HG02642 (cell line): Measurements from ENCODE around the gene C17orf75.

ENCODE experiments used
- ATAC-seq: cut with Tn5 transposase; IDR thresholded peaks from one replicate; pipeline ENCODE4 v1.9.1; 2021; ENCODE audit warnings: mild to moderate bottlenecking; ENCODE audit not compliant: unreplicated experiment, poor library complexity

C17orf75 gene

DNA sequence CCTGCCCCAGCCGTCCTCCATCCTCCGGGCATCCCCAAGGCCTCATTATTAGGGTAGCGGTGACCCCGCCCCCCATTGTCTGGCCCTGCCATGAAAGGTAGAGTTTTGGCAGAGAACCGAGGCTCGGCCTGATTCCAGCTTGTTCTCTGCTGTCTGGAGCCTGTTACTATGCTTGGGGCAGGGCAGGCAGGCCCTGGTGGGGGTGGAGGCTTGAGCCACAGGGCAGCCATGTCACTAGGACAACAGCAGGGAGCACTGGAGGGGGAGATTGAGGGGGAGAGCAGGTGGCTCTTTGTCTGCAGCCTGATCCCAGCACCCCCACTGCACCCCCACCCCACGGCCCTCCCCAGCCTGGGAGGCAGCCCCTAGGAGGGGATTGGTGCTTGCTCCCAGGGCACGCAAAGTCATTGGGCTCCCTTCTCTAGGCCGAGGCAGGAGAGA lies 60.9 kb downstream of the C17orf75 start:
- ATAC-seq = no peak

DNA sequence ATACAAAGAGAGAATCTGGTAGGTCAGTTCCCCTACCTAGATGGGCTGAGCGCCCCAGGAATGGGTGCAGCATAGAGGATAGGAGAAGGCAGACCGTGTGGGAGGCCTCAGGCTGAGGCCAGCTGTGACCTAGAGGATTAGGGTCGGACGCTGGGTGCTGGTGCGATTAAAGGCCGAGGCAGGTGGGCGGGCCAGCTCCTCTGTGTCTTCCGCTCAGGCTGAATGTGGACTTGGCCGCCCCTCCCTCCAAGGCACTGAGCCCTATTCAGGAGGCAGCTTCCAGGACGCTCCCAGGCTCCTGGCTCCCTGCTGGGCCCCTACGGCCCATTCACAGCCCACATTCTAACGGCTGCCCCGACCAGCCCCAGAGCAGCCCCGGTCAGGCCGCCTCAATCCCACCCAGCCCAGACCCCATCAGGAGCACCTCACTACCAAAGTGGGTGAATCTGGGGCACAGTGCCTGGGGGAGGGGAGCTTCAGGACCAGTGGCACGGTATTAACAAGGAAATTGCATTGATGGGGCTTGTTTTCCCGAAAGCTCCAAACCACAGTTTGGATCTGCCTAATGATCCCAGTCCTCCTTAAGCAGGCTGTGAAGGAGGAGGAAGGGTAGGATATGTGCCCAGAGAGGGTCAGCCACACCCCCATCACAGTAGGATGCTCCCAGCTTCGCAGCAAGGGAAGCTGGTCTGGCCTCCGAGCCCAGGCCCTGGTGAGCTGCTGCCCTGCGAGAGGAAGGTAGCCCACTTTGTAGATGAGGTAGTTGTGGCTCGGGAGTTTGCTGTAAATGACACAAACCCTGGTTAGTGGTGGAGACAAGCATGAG lies 61.9 kb downstream of the C17orf75 start:
- no peak for ATAC-seq

DNA sequence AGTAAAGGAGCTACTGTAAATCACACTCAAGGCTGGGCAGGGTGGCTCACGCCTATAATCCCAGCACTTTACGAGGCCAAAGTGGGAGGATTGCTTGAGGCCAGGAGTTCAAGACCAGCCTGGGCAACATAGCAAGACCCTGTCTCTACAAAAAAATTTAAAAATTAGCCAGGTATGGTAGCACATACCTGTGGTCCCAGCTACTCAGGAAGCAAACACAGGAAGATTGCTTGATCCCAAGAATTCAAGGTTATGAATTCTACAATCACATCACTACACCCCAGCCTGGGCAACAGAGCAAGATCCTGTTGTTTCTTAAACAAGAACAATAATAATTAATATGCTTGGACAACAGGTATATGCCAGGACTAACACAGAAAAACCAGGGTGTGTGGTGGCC lies 63.2 kb downstream of the C17orf75 start:
- no peak for ATAC-seq
